Measurements from ENCODE around the gene DRAXIN.

DNA sequence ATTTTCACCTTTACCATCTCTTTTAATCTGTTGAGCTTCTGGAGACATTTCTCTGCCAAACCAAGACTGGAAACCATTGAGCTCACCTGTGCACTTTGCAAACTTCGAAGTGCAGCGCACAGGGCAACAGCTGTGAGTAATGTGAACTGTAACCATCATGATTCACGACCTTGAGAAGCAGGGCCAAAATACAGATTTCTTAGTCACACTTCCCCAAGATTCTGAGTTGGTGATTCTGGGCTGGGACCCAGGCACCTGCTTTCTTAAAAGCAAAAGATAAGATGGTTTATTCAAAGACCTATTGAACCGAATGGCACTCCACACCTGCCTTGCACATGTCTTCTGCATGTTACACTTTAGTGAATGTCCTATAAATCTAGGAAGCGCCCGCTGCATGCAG is 54.6 kb downstream of the DRAXIN start:
- no peak for TF ChIP-seq POLR2A (IDR thresholded peaks at IDR 0.05)
- TF ChIP-seq, protein P1, sequence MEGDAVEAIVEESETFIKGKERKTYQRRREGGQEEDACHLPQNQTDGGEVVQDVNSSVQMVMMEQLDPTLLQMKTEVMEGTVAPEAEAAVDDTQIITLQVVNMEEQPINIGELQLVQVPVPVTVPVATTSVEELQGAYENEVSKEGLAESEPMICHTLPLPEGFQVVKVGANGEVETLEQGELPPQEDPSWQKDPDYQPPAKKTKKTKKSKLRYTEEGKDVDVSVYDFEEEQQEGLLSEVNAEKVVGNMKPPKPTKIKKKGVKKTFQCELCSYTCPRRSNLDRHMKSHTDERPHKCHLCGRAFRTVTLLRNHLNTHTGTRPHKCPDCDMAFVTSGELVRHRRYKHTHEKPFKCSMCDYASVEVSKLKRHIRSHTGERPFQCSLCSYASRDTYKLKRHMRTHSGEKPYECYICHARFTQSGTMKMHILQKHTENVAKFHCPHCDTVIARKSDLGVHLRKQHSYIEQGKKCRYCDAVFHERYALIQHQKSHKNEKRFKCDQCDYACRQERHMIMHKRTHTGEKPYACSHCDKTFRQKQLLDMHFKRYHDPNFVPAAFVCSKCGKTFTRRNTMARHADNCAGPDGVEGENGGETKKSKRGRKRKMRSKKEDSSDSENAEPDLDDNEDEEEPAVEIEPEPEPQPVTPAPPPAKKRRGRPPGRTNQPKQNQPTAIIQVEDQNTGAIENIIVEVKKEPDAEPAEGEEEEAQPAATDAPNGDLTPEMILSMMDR (IDR thresholded peaks at IDR 0.05 in 4 of 5, conservative IDR thresholded peaks at IDR 0.05 in 1 of 5) = no peak
